GM12878 (cell line): Measurements from ENCODE around the gene KPNA1. TPM values are rescaled to one million over a fixed set of nuclear protein-coding genes. Genes with fewer than 3 reads are reported as not detected.
A peak's percentile ranks its signal among the peaks of the same experiment; 100 is the strongest.

Experiments used
- BCL11A ChIP-seq: IDR thresholded peaks from 2 replicates; pipeline ENCODE4 v1.6.1; 2011; ENCODE audit warnings: low read depth, low read length
- JUND ChIP-seq: IDR thresholded peaks from 2 replicates; pipeline ENCODE4 v1.6.1; 2012; ENCODE audit warnings: low read depth, mild to moderate bottlenecking, low read length, improper control_type of control experiment, moderate library complexity
- MYC ChIP-seq: IDR thresholded peaks from 2 replicates; pipeline ENCODE4 v1.6.1; 2011; ENCODE audit warnings: mild to moderate bottlenecking, low read length, moderate library complexity, inconsistent platforms; ENCODE audit not compliant: insufficient read depth, insufficient replicate concordance, insufficient read length, severe bottlenecking
- RFX5 ChIP-seq: IDR thresholded peaks from 2 replicates; pipeline ENCODE4 v1.6.1; 2011; ENCODE audit warnings: low read depth, low read length, improper control_type of control experiment
- SREBF2 ChIP-seq: IDR thresholded peaks from 2 replicates; pipeline ENCODE4 v1.6.1; 2012; ENCODE audit warnings: mild to moderate bottlenecking, low read length
- TARDBP ChIP-seq: IDR thresholded peaks from 2 replicates; pipeline ENCODE4 v1.6.1; 2016; ENCODE audit warnings: borderline replicate concordance
- YY1 ChIP-seq: IDR thresholded peaks from 2 replicates; pipeline ENCODE4 v1.6.1; 2011; ENCODE audit warnings: low read depth, mild to moderate bottlenecking, low read length
- ZNF274 ChIP-seq: IDR thresholded peaks from one replicate; pipeline ENCODE4 v1.8.0; 2011; ENCODE audit not compliant: insufficient read length, insufficient read depth
- ZNF622 ChIP-seq: fragments of 450-650 bp; IDR thresholded peaks from 2 replicates; pipeline ENCODE4 v1.6.1; 2017; ENCODE audit warnings: mild to moderate bottlenecking, inconsistent platforms
- polyA plus RNA-seq, 11 experiments: library from polyadenylated mRNA; depleted of rRNA in 4 of 11; unstranded in 6 of 11; stranded (reverse) in 5 of 11; fragments of >200 nt; fragmentation: Nextera tagmentation in 4 of 11; fragmentation: Illumina TruSeq in 1 of 11; extraction: Ambion mirVana in 4 of 11; extraction: Trizol in 1 of 11; gene quantifications; 1 replicate in 1 of 11; 2 replicates in 10 of 11; pipeline versions ENCODE4 v1.2.1 to v1.2.3, GENCODE V29; 2011 to 2016; ENCODE audit warnings: inconsistent platforms in 2 of 11, missing spikeins in 2 of 11, low read depth in 1 of 11
- total RNA-seq, 4 experiments: library from RNA; depleted of rRNA in 3 of 4; stranded (reverse); fragments of >200 nt in 3 of 4; fragmentation: Illumina TruSeq in 1 of 4; extraction: Trizol in 1 of 4; gene quantifications; 2 replicates each; pipeline versions ENCODE4 v1.2.1 to v1.2.3, GENCODE V29; 2013 to 2021
- TF ChIP-seq, protein P1 (sequence below): fragments of 150-350 bp; IDR thresholded peaks from 2 replicates; pipeline ENCODE4 v1.6.1; 2016; ENCODE audit warnings: low read depth, low read length
- TF ChIP-seq, protein P2 (sequence below): fragments of 450-650 bp; IDR thresholded peaks from 2 replicates; pipeline ENCODE4 v1.6.1; 2017; ENCODE audit warnings: mild to moderate bottlenecking, moderate library complexity
- TF ChIP-seq, protein P3 (sequence below): IDR thresholded peaks from 2 replicates; pipeline ENCODE4 v1.6.1; 2012; ENCODE audit warnings: mild to moderate bottlenecking, low read depth, low read length
- TF ChIP-seq, protein P4 (sequence below): fragments of 450-650 bp; IDR thresholded peaks from 2 replicates; pipeline ENCODE4 v1.6.1; 2016; ENCODE audit warnings: mild to moderate bottlenecking

KPNA1 gene
- total and polyA plus RNA-seq, 10 of the 15 experiments (the other 5 are each of a cell fraction or from before 2014, with no cell fraction given) = 8.5 to 52.7 (median 41.0) TPM

DNA sequence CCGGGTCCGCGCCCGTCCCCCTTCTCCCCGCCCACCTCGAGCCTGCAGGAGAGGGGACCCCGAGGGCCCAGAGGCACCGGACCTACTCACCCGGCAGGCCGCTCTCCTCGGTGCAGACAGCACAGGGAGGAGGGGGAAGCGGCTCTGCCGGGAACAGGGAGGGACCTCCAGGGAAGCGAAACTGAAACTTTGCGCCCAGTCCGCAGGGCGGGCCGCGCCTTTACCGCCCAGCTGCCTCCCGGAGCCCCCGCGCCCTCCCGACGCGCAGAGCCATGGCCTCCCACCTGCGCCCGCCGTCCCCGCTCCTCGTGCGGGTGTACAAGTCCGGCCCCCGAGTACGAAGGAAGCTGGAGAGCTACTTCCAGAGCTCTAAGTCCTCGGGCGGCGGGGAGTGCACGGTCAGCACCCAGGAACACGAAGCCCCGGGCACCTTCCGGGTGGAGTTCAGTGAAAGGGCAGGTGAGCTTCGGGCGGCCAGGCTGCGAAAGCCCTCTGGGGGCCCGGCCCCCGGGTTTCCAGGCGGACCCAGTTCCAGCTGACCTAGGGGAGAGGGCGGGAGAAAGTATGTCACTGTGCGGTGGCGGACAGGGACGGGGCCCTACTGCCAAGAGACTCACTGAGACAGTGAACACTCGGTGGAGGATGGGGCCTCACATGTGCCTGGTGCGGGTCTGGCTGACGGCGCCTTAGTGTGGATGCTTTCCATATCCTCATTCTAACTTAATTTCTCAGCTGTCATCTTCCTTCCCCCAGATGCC lies 49.6 kb upstream of the KPNA1 start, which contains the start of the genes DTX3L and PARP9 (continued):
- TF ChIP-seq, protein P1, sequence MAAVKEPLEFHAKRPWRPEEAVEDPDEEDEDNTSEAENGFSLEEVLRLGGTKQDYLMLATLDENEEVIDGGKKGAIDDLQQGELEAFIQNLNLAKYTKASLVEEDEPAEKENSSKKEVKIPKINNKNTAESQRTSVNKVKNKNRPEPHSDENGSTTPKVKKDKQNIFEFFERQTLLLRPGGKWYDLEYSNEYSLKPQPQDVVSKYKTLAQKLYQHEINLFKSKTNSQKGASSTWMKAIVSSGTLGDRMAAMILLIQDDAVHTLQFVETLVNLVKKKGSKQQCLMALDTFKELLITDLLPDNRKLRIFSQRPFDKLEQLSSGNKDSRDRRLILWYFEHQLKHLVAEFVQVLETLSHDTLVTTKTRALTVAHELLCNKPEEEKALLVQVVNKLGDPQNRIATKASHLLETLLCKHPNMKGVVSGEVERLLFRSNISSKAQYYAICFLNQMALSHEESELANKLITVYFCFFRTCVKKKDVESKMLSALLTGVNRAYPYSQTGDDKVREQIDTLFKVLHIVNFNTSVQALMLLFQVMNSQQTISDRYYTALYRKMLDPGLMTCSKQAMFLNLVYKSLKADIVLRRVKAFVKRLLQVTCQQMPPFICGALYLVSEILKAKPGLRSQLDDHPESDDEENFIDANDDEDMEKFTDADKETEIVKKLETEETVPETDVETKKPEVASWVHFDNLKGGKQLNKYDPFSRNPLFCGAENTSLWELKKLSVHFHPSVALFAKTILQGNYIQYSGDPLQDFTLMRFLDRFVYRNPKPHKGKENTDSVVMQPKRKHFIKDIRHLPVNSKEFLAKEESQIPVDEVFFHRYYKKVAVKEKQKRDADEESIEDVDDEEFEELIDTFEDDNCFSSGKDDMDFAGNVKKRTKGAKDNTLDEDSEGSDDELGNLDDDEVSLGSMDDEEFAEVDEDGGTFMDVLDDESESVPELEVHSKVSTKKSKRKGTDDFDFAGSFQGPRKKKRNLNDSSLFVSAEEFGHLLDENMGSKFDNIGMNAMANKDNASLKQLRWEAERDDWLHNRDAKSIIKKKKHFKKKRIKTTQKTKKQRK = no peak
- TF ChIP-seq, protein P2, sequence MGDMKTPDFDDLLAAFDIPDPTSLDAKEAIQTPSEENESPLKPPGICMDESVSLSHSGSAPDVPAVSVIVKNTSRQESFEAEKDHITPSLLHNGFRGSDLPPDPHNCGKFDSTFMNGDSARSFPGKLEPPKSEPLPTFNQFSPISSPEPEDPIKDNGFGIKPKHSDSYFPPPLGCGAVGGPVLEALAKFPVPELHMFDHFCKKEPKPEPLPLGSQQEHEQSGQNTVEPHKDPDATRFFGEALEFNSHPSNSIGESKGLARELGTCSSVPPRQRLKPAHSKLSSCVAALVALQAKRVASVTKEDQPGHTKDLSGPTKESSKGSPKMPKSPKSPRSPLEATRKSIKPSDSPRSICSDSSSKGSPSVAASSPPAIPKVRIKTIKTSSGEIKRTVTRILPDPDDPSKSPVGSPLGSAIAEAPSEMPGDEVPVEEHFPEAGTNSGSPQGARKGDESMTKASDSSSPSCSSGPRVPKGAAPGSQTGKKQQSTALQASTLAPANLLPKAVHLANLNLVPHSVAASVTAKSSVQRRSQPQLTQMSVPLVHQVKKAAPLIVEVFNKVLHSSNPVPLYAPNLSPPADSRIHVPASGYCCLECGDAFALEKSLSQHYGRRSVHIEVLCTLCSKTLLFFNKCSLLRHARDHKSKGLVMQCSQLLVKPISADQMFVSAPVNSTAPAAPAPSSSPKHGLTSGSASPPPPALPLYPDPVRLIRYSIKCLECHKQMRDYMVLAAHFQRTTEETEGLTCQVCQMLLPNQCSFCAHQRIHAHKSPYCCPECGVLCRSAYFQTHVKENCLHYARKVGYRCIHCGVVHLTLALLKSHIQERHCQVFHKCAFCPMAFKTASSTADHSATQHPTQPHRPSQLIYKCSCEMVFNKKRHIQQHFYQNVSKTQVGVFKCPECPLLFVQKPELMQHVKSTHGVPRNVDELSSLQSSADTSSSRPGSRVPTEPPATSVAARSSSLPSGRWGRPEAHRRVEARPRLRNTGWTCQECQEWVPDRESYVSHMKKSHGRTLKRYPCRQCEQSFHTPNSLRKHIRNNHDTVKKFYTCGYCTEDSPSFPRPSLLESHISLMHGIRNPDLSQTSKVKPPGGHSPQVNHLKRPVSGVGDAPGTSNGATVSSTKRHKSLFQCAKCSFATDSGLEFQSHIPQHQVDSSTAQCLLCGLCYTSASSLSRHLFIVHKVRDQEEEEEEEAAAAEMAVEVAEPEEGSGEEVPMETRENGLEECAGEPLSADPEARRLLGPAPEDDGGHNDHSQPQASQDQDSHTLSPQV = peak; percentile 26; the same call in 1 of the 2 replicates
- TF ChIP-seq ZNF274 = no peak
- TF ChIP-seq SREBF2 = no peak
- 0 out of 2 replicates have a peak, but pooled peaks have one; percentile 49 for TF ChIP-seq YY1
- no peak for TF ChIP-seq TARDBP
- TF ChIP-seq, protein P3, sequence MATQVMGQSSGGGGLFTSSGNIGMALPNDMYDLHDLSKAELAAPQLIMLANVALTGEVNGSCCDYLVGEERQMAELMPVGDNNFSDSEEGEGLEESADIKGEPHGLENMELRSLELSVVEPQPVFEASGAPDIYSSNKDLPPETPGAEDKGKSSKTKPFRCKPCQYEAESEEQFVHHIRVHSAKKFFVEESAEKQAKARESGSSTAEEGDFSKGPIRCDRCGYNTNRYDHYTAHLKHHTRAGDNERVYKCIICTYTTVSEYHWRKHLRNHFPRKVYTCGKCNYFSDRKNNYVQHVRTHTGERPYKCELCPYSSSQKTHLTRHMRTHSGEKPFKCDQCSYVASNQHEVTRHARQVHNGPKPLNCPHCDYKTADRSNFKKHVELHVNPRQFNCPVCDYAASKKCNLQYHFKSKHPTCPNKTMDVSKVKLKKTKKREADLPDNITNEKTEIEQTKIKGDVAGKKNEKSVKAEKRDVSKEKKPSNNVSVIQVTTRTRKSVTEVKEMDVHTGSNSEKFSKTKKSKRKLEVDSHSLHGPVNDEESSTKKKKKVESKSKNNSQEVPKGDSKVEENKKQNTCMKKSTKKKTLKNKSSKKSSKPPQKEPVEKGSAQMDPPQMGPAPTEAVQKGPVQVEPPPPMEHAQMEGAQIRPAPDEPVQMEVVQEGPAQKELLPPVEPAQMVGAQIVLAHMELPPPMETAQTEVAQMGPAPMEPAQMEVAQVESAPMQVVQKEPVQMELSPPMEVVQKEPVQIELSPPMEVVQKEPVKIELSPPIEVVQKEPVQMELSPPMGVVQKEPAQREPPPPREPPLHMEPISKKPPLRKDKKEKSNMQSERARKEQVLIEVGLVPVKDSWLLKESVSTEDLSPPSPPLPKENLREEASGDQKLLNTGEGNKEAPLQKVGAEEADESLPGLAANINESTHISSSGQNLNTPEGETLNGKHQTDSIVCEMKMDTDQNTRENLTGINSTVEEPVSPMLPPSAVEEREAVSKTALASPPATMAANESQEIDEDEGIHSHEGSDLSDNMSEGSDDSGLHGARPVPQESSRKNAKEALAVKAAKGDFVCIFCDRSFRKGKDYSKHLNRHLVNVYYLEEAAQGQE = no peak
- TF ChIP-seq RFX5 = no peak
- no peak for TF ChIP-seq ZNF622
- no peak for TF ChIP-seq BCL11A
- TF ChIP-seq MYC = no peak
- TF ChIP-seq JUND = no peak
- TF ChIP-seq, protein P4, sequence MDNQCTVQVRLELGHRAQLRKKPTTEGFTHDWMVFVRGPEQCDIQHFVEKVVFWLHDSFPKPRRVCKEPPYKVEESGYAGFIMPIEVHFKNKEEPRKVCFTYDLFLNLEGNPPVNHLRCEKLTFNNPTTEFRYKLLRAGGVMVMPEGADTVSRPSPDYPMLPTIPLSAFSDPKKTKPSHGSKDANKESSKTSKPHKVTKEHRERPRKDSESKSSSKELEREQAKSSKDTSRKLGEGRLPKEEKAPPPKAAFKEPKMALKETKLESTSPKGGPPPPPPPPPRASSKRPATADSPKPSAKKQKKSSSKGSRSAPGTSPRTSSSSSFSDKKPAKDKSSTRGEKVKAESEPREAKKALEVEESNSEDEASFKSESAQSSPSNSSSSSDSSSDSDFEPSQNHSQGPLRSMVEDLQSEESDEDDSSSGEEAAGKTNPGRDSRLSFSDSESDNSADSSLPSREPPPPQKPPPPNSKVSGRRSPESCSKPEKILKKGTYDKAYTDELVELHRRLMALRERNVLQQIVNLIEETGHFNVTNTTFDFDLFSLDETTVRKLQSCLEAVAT = peak; percentile 58; the same call in 1 of the 2 replicates
